Measurements from ENCODE around the gene ZNF808. TPM values are rescaled to one million over a fixed set of nuclear protein-coding genes. Genes with fewer than 3 reads are reported as not detected.

The ZNF808 gene
- polyA plus RNA-seq, 1 of the 3 experiments (the other 2 are of a cell fraction): 3.3 TPM

GRCh38 chr19:52584736-52585440 is 57.4 kb downstream of the ZNF808 start:
- Histone ChIP-seq H3K79me2 (ENCODE audit: insufficient read depth) (no peaks in the 10 kb centered on the region), H3K9me2 (no peaks in the 10 kb centered on the region), H3K27me3 (ENCODE audit: insufficient read depth) (no peaks in the 10 kb centered on the region), H3K36me3 (replicated peaks in 1 of 2; ENCODE audit: control insufficient read depth in 1 of 2, insufficient read depth in 2 of 2, low read length in 1 of 2) (peaks cover 27 to 66% of the 10 kb centered on the region in 2 experiments), H3K9ac (no peak overlapping the region), H2AFZ (ENCODE audit: low read depth) (no peak overlapping the region), H3K9me3 (peaks cover 7% of the 10 kb centered on the region; the same call in 1 of the 2 replicates), H3K27ac (ENCODE audit: low read depth in 2 of 2, low read length in 1 of 2) (no peak overlapping the region), H3K4me3 (ENCODE audit: low read depth in 2 of 2, low read length in 1 of 2) (no peak overlapping the region), H4K20me1 (ENCODE audit: insufficient read depth) (no peaks in the 10 kb centered on the region), H3F3A (replicated peaks; ENCODE audit: insufficient read depth) (no peaks in the 10 kb centered on the region), H3K4me2 (no peak overlapping the region), H3K4me1 (ENCODE audit: control insufficient read depth in 1 of 2, insufficient read depth in 2 of 2, low read depth in 1 of 2, low read length in 1 of 2) (no peaks in the 10 kb centered on the region)
- 92% methylated on average over 37 of the region's 39 CpGs for WGBS (ENCODE audit: low lambda C conversion rate)
- CTCF ChIA-PET: no interaction called here
- DNase-seq: no peak
- POLR2A ChIA-PET: no interaction called here
- TF ChIP-seq, protein P1, sequence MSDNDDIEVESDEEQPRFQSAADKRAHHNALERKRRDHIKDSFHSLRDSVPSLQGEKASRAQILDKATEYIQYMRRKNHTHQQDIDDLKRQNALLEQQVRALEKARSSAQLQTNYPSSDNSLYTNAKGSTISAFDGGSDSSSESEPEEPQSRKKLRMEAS (IDR thresholded peaks at IDR 0.05; ENCODE audit: low read depth): no peak
- TF ChIP-seq POLR2AphosphoS5 (IDR thresholded peaks at IDR 0.05; ENCODE audit: low read depth, low read length) (no peak), RCOR1 (IDR thresholded peaks at IDR 0.05; ENCODE audit: low read length) (no peak), FOXM1 (IDR thresholded peaks at IDR 0.05; ENCODE audit: low read depth) (no peak), NFIC (IDR thresholded peaks at IDR 0.05; ENCODE audit: borderline replicate concordance) (no peak), GATA2 (CRISPR knock-in tag; IDR thresholded peaks at IDR 0.05) (no peak), TAF1 (IDR thresholded peaks at IDR 0.05; ENCODE audit: borderline replicate concordance, low read depth, low read length) (no peak), NRF1 (IDR thresholded peaks at IDR 0.05; ENCODE audit: low read depth, low read length) (no peak), JUND (IDR thresholded peaks at IDR 0.05) (no peak), FOSL2 (IDR thresholded peaks at IDR 0.05; ENCODE audit: borderline replicate concordance, low read depth) (no peak), CHD2 (IDR thresholded peaks at IDR 0.05; ENCODE audit: low read length, partially characterized antibody) (no peak), SMC3 (IDR thresholded peaks at IDR 0.05; ENCODE audit: low read depth, low read length) (no peak), FOXJ3 (CRISPR knock-in tag; IDR thresholded peaks at IDR 0.05) (no peak)

GRCh38 chr19:52585604-52586003 is 58.1 kb downstream of the ZNF808 start:
- H3K9ac ChIP-seq: no peak overlapping the region
- H3K9me2 ChIP-seq: no peaks in the 10 kb centered on the region
- H3F3A ChIP-seq (replicated peaks; ENCODE audit: insufficient read depth): no peaks in the 10 kb centered on the region
- no peak overlapping the region for H3K4me3 ChIP-seq (ENCODE audit: low read depth in 2 of 2, low read length in 1 of 2)
- H3K27me3 ChIP-seq (ENCODE audit: insufficient read depth): no peaks in the 10 kb centered on the region
- 94% methylated on average over 6 of the region's 6 CpGs for WGBS (ENCODE audit: low lambda C conversion rate)
- CTCF ChIA-PET: no interaction called here
- no peak for DNase-seq
- POLR2A ChIA-PET: no interaction called here
- H3K79me2 ChIP-seq (ENCODE audit: insufficient read depth): no peaks in the 10 kb centered on the region
- H3K4me1 ChIP-seq (ENCODE audit: control insufficient read depth in 1 of 2, insufficient read depth in 2 of 2, low read depth in 1 of 2, low read length in 1 of 2): no peaks in the 10 kb centered on the region
- no peaks in the 10 kb centered on the region for H4K20me1 ChIP-seq (ENCODE audit: insufficient read depth)
- peaks cover 3% of the 10 kb centered on the region; the same call in 1 of the 2 replicates for H3K9me3 ChIP-seq
- no peak overlapping the region for H2AFZ ChIP-seq (ENCODE audit: low read depth)
- peaks cover 26 to 59% of the 10 kb centered on the region in 2 experiments for H3K36me3 ChIP-seq (replicated peaks in 1 of 2; ENCODE audit: control insufficient read depth in 1 of 2, insufficient read depth in 2 of 2, low read length in 1 of 2)
- no peak overlapping the region for H3K27ac ChIP-seq (ENCODE audit: low read depth in 2 of 2, low read length in 1 of 2)
- no peak overlapping the region for H3K4me2 ChIP-seq
- TF ChIP-seq, protein P2, sequence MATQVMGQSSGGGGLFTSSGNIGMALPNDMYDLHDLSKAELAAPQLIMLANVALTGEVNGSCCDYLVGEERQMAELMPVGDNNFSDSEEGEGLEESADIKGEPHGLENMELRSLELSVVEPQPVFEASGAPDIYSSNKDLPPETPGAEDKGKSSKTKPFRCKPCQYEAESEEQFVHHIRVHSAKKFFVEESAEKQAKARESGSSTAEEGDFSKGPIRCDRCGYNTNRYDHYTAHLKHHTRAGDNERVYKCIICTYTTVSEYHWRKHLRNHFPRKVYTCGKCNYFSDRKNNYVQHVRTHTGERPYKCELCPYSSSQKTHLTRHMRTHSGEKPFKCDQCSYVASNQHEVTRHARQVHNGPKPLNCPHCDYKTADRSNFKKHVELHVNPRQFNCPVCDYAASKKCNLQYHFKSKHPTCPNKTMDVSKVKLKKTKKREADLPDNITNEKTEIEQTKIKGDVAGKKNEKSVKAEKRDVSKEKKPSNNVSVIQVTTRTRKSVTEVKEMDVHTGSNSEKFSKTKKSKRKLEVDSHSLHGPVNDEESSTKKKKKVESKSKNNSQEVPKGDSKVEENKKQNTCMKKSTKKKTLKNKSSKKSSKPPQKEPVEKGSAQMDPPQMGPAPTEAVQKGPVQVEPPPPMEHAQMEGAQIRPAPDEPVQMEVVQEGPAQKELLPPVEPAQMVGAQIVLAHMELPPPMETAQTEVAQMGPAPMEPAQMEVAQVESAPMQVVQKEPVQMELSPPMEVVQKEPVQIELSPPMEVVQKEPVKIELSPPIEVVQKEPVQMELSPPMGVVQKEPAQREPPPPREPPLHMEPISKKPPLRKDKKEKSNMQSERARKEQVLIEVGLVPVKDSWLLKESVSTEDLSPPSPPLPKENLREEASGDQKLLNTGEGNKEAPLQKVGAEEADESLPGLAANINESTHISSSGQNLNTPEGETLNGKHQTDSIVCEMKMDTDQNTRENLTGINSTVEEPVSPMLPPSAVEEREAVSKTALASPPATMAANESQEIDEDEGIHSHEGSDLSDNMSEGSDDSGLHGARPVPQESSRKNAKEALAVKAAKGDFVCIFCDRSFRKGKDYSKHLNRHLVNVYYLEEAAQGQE (IDR thresholded peaks at IDR 0.05; ENCODE audit: low read depth, low read length): no peak
- TF ChIP-seq USF2 (IDR thresholded peaks at IDR 0.05; ENCODE audit: borderline replicate concordance, low read depth, low read length) (no peak), MEF2A (IDR thresholded peaks at IDR 0.05; ENCODE audit: borderline replicate concordance, low read depth) (no peak), GABPA (IDR thresholded peaks at IDR 0.05; ENCODE audit: low read depth) (no peak), TAF1 (IDR thresholded peaks at IDR 0.05; ENCODE audit: borderline replicate concordance, low read depth, low read length) (no peak), PBX3 (IDR thresholded peaks at IDR 0.05) (no peak), FOSL2 (IDR thresholded peaks at IDR 0.05; ENCODE audit: borderline replicate concordance, low read depth) (no peak), NFIC (IDR thresholded peaks at IDR 0.05; ENCODE audit: borderline replicate concordance) (no peak), GATA2 (CRISPR knock-in tag; IDR thresholded peaks at IDR 0.05) (no peak), YY1 (IDR thresholded peaks at IDR 0.05; ENCODE audit: low read depth) (no peak), JUND (IDR thresholded peaks at IDR 0.05) (no peak), IRF3 (IDR thresholded peaks at IDR 0.05; ENCODE audit: low read depth, low read length) (no peak), FOXM1 (IDR thresholded peaks at IDR 0.05; ENCODE audit: low read depth) (no peak), SMC3 (IDR thresholded peaks at IDR 0.05; ENCODE audit: low read depth, low read length) (no peak)
- TF ChIP-seq, protein P1 (IDR thresholded peaks at IDR 0.05; ENCODE audit: low read depth): no peak
